Body of pancreas (tissue), 4 donors: Measurements from ENCODE around the gene TJAP1. TPM values are rescaled to one million over a fixed set of nuclear protein-coding genes. Genes with fewer than 3 reads are reported as not detected.

ENCODE experiments used
- ATAC-seq: fragments of 150-250 bp; one replicate; pipeline ENCODE4 v1.9.1; 2016
- DNase-seq, 4 donors: peaks; one replicate each; pipeline ENCODE4 v3.0.0-alpha.2; 2019
- H3K27ac ChIP-seq, 4 donors: fragments of 200-600 bp; sonication (generic); 1 replicate in 3 of 4; 2 replicates in 1 of 4; pipeline versions ENCODE4 v1.5.1 to v1.6.1; 2016 to 2019; ENCODE audit warnings: mild to moderate bottlenecking in 1 of 4, mixed read lengths in 1 of 4, moderate library complexity in 1 of 4
- H3K27me3 ChIP-seq, 2 donors: fragments of 200-600 bp; sonication (generic); one replicate each; pipeline ENCODE4 v1.6.0; 2016; ENCODE audit warnings: mild to moderate bottlenecking in 1 of 2
- H3K36me3 ChIP-seq, 2 donors: fragments of 200-600 bp; sonication (generic); replicated peaks in 1 of 2; 2 replicates each; pipeline ENCODE4 v1.5.1; 2016; ENCODE audit warnings: low read depth in 2 of 2; ENCODE audit not compliant: insufficient read depth in 1 of 2
- H3K4me1 ChIP-seq: fragments of 200-600 bp; sonication (generic); one replicate; pipeline ENCODE4 v1.6.0; 2016
- H3K4me3 ChIP-seq, 2 donors: fragments of 200-600 bp; sonication (generic); 1 replicate in 1 of 2; 2 replicates in 1 of 2; pipeline ENCODE4 v1.5.1; 2016 to 2019
- H3K9me3 ChIP-seq, 3 donors: fragments of 200-600 bp; sonication (generic); 1 replicate in 2 of 3; 2 replicates in 1 of 3; pipeline ENCODE4 v1.5.1; 2016
- WGBS, 2 donors: methylation state at CpG; one replicate each; pipeline ENCODE4 v1.1.5; 2017; 5-methylcytosine and 5-hydroxymethylcytosine counted together
- intact Hi-C: fragments of 100-400 bp; cut with DNase I; formaldehyde crosslinking; loops from one replicate; pipeline ENCODE4 v1.15.1; 2023
- microRNA-seq, 2 donors: library from miRNA; unstranded; fragments of <30 nt; microRNA quantifications; one replicate each; pipeline ENCODE4, GENCODE V29; 2016; ENCODE audit warnings: borderline number of aligned reads in 2 of 2, borderline replicate concordance in 2 of 2
- small RNA-seq: library from RNA; depleted of rRNA; stranded (forward); fragments of <200 nt; gene quantifications from one replicate; pipeline ENCODE3, GENCODE V24; 2016
- total RNA-seq, 2 donors: library from RNA; depleted of rRNA; stranded (reverse); fragments of >200 nt; gene quantifications; one replicate each; pipeline ENCODE4 v1.1.0, GENCODE V29; 2016
- TF ChIP-seq, protein P1 (sequence below), 7 experiments: fragments of 450-650 bp in 4 of 7; fragments of 200-600 bp in 3 of 7; sonication (generic) in 3 of 7; IDR thresholded peaks; one replicate each; pipeline ENCODE4 v1.5.1; 2016 to 2019; ENCODE audit warnings: antibody characterized with exemption in 7 of 7

Gene TJAP1
- total RNA-seq, 2 donors from 2014 or later, result 16.9 to 47.5 TPM

DNA sequence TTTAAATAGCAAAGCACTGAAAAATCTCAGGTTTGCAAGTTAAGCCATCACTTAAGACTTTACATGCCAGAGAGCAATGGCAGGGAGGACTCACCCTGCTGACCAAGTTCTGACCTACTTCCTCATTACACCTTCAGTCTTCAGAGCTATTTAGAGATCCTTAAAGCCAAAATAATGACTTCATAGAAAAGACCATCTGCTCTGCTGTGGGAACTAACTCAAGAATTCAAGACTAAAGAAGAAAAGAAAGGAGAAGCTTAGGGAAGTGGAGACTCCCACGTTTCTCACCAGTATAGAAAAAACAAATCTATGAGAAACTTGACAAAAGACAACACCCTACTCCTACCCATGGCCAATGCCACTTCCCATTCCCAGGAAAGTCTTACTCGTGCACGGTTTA, 69.9 kb downstream of the TJAP1 start:
- no peaks in the 10 kb centered on the region for H3K9me3 ChIP-seq
- intact Hi-C loops, result no loop called here
- no peak for ATAC-seq

More for the DNA sequence above, 69.9 kb downstream of the TJAP1 start:
- 84 to 85% methylated on average over 3 of the region's 3 CpGs for WGBS, 2 donors
- no peak for DNase-seq
- Histone ChIP-seq H3K36me3 (peaks cover 0 to 62% of the 10 kb centered on the region in 2 donors), H3K4me3 (no peak overlapping the region), H3K4me1 (no peaks in the 10 kb centered on the region), H3K27me3 (no peaks in the 10 kb centered on the region), H3K27ac (no peak overlapping the region)
- TF ChIP-seq, protein P1, sequence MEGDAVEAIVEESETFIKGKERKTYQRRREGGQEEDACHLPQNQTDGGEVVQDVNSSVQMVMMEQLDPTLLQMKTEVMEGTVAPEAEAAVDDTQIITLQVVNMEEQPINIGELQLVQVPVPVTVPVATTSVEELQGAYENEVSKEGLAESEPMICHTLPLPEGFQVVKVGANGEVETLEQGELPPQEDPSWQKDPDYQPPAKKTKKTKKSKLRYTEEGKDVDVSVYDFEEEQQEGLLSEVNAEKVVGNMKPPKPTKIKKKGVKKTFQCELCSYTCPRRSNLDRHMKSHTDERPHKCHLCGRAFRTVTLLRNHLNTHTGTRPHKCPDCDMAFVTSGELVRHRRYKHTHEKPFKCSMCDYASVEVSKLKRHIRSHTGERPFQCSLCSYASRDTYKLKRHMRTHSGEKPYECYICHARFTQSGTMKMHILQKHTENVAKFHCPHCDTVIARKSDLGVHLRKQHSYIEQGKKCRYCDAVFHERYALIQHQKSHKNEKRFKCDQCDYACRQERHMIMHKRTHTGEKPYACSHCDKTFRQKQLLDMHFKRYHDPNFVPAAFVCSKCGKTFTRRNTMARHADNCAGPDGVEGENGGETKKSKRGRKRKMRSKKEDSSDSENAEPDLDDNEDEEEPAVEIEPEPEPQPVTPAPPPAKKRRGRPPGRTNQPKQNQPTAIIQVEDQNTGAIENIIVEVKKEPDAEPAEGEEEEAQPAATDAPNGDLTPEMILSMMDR (IDR thresholded peaks at IDR 0.05), result no peak

Small RNAs within 50 kb of the gene (microRNA-seq; reads per million reads assigned to microRNA genes)
- 0 to 0.47 reads per million in 2 donors for gene MIR6780B

Small RNAs within 50 kb of the gene (small RNA-seq; reads per million reads assigned to genes)
- gene MIR6780B (not detected), gene RF00426 (not detected), gene RNU6-1113P (not detected)

Other genes starting within 250 kb of the TJAP1 start
- gene DNPH1, start 248.1 kb upstream of the TJAP1 start, total RNA-seq, result 100 to 1,000 TPM in 1 of 2 donors, 10 to 100 TPM in 1; 94.2 to 119 TPM
- gene TTBK1, start 234.1 kb upstream of the TJAP1 start, total RNA-seq, result under 1 TPM; 0.26 to 0.33 TPM
- not detected for gene SLC22A7, start 179.3 kb upstream of the TJAP1 start, total RNA-seq
- not detected for gene CRIP3, start 168.7 kb upstream of the TJAP1 start, total RNA-seq
- 10 to 100 TPM; 14.0 to 14.5 TPM for gene ZNF318, start 107.9 kb upstream of the TJAP1 start, total RNA-seq
- 10 to 100 TPM; 17.1 to 44.5 TPM for gene ABCC10, start 50.0 kb upstream of the TJAP1 start, total RNA-seq
- gene DLK2, start 22.0 kb upstream of the TJAP1 start, total RNA-seq, result not detected
- not detected for gene LRRC73, start 32.8 kb downstream of the TJAP1 start, total RNA-seq
- gene YIPF3, start 39.4 kb downstream of the TJAP1 start, total RNA-seq, result 100 to 1,000 TPM in 1 of 2 donors, 10 to 100 TPM in 1; 79.4 to 122 TPM
- gene POLR1C, start 39.5 kb downstream of the TJAP1 start, total RNA-seq, result 10 to 100 TPM; 19.1 to 20.2 TPM
- 10 to 100 TPM; 16.8 to 20.5 TPM for gene XPO5, start 98.5 kb downstream of the TJAP1 start, total RNA-seq
- 1 to 10 TPM; 4.3 to 8.8 TPM for gene POLH, start 98.6 kb downstream of the TJAP1 start, total RNA-seq
- gene GTPBP2, start 151.7 kb downstream of the TJAP1 start, total RNA-seq, result 10 to 100 TPM; 32.9 to 55.0 TPM
- gene MAD2L1BP, start 158.3 kb downstream of the TJAP1 start, total RNA-seq, result 10 to 100 TPM; 14.8 to 17.4 TPM
- gene RSPH9, start 167.5 kb downstream of the TJAP1 start, total RNA-seq, result not detected
- 10 to 100 TPM; 16.9 to 36.3 TPM for gene MRPS18A, start 210.2 kb downstream of the TJAP1 start, total RNA-seq